HS-5 (cell line): Measurements from ENCODE around the gene ERC2.

Source experiments
- DNase-seq: peaks from one replicate; pipeline ENCODE4 v3.0.0-alpha.2; 2012; ENCODE audit warnings: low read depth

ERC2 gene

DNA sequence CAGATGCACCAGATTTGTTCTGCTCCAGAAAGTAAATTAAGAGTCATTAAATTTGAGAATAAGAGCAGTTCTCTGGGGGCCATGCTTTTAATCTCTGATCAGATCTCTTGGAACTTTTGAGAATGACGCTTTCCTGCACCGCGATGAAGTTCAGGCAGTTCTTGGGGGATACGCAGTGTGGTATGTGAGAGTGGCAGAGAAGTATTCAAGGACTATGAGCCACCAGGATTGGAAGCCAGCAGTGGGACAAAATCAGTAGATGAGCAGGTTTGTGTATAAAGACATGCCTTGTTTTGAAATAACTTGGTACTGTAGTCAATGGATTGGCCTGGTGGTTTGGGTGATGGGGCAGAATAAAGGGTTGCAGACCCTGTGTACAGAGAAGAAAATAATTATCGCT, 483.6 kb downstream of the ERC2 start:
- DNase-seq = no peak

DNA sequence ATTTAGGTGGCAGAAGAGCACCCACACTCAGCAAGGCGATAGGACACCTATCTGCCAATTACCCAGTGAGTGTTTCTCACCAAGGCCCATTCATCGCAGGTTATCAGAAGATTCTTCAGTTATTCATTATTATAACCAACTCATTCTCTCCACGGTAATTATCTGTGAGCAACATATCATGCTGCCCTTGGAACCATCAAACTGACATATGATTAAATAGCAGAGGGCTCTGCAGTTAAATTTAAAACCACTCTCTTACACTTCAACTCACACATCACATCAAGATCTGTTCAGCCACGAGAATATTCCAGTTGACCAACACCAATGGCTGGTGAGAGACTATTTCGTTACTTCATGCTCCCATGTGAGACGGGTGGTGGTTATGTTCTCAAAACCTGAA, 489.3 kb downstream of the ERC2 start:
- no peak for DNase-seq

DNA sequence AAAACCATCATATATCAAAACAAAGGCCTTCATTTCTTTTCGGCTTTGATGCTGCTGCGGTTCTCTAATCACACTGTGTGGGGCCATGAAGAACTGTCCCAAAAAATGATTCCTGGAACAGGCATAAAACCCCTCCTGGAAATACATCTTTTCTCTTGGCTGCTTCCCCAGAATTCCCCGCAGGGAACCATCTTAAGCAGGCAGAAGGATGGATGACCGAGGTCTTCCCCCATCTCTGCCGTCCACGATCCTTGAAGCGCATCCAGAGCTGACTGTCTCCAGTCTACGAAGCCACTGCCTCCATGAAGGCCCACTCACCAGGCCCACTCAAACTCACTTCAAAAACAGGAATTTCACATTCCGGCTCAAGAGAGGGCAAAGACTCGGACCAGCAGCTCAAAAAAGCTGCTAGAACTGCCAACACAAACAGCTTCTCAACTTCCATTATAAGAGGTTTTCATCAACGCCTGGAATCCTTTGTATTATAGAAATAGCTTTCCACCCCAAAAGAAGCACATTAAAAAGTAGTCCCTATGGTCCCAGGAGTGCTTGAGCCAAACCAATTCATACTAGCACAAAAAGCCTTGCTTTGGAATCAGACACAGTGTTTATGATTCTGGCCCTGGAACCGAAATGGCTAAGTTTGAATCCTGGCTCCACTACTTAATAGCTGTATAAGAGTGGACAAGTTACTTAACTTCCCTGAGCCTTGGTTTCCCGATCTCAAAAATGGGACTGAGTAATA, 493.7 kb downstream of the ERC2 start:
- no peak for DNase-seq

DNA sequence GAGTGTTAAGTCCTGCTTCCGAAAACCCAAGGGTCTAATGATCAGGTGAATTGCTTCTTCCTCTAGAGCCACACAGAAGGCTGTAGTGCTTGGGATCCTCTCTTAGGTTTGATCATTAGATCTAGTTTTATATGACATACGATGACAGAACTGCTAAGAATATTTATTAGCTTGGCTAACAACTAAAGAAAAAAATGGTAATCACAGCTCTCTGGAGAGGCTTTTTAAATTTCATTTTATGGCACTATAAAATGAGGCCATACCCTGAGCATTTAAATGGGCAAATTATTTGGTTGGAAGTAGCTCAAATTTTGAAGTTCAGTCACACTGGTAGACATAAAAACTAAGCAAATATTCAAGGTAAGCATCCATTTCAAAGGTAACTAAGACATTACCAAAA, 498.6 kb downstream of the ERC2 start:
- no peak for DNase-seq

DNA sequence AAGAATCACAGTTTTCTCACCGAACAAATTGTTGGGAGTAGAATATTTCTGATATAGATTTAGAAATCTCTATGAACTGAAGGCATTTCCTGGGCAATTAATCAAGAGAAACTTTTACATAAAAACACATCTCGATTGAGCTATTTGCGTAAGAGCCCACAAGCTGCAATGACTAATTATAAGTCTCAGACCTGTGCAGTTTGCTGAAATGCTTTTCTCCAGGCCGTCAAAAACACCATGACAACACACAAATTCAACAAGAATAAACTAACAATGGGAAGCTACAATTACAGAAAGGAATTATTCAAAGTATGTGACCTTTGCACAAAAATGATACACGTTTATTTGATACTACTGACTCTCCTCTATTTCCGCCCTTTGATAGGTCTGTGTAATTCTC, 499.9 kb downstream of the ERC2 start:
- DNase-seq = no peak

DNA sequence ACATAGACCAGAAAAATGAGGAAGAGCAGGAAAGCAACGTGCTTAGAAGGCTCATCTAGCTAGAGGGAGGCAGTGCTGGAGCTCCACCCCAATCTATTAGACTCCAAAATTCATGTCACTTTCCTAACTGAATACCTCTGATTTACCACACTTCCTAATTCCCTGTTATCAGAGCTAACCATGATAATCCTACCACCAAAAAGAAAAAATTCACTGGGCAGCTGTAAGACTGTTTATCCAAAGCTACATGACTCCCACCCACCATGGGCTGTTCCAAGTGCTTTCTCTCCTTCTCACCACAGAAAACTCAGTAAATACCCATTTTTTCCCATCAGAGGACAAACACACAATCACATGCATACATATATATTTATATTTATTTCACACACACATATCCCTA, 501.7 kb downstream of the ERC2 start:
- DNase-seq = no peak

DNA sequence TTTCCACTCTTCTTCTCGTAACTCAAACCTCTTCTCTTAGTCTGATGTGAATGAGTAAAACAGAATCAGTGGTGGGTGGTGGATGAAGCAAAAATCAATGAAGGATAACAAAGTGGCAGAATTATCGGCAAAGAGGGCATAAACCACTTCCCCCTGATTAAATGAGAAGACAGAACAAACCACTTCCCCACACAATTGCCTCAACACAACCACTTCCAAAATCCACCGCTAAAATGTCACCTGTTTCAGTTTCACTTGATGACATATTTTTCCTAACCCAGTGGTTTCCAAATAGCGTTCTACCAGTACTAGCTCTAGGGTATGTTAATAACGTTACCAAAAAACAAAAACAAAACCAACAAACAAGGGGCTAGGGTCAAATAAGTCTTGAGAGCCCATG, 502.5 kb downstream of the ERC2 start:
- DNase-seq = no peak

DNA sequence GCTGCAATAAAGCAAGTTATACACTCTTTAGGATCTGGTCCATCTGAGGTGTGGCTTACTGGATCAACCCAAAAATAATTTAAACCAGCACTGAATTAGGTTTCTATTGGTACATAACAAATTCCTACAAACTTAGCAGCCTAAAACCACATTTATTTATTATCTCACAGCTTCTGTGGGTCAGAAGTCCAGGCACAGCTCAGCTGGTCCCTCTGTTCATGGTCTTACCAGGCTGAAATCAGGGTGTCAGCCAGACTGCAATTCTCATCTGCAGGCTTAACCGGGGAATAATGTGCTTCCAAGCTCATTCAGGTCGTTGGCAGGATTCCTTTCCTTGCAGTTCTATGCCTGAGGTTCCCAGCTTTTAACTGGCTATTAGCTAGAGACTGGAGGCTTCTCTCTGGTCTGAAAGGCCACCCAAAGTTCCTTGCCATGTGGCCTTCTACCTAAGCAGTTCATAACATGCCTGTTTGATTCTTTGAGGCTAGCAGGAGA, 503.7 kb downstream of the ERC2 start:
- no peak for DNase-seq

DNA sequence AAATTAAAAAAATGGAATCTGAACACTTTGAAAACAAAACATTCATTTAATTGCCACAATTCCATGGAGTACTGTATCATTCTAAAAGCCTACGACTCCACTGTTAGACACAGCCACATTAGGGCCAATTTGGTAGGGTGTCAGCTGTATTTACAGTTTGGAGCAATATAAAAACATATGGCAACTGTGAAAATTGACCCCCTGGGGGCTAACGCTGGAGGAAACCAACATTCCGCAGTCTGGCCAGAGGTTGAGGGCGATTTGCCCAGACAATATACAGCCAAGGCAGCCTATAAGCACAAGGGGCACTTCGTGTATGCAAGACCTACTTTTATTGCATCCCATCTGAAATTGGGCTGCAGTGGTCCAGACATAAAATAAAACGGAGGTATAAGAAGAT, 504.7 kb downstream of the ERC2 start:
- no peak for DNase-seq

DNA sequence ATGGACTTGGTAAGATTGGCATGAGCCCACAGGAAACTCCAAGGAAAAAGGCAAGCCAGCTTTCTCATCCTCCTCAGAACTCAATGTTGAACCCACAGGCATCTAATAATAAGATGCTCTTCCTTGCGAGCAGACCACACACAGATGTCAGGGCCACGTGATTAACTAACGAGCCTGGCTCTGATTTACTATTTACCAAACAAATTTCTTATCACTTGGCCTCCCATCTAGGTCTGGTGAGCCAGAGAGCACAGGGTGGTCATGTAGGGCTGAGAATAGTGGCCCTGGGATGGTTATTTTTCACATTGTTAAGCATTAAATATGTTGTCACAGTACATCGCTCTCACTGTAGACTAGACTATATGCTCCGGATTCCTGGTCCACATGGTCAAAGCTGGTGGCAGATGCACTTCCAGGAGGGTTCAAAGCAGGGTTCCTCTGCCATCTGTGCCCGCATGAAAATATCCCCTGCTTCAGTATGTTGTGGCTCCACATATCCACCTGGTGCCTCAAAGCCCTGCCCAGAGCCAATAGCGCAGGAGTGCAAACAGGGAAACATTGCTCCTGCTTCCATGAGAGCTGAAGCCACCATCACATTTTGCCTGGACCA, 508.7 kb downstream of the ERC2 start:
- no peak for DNase-seq

DNA sequence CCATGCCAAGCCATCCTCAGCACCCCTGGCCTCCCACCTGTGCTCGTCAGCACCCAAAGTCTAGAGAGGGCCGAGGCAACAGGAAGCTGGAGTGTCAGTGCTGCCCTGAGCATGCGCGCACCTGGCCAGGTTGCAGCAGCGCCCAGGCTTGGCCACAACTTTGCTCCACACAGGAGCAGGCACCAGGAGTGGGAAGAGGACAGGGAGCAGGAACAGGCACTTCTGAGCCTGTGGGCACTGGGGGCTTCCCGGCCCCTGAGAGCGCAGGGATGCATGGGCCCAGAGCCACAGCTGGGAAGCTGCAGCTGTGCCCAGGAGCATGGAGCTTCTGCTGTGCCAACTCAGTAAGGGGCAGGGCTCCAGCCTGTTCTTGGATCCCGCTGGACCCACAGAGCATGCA, 509.7 kb downstream of the ERC2 start:
- DNase-seq = no peak

DNA sequence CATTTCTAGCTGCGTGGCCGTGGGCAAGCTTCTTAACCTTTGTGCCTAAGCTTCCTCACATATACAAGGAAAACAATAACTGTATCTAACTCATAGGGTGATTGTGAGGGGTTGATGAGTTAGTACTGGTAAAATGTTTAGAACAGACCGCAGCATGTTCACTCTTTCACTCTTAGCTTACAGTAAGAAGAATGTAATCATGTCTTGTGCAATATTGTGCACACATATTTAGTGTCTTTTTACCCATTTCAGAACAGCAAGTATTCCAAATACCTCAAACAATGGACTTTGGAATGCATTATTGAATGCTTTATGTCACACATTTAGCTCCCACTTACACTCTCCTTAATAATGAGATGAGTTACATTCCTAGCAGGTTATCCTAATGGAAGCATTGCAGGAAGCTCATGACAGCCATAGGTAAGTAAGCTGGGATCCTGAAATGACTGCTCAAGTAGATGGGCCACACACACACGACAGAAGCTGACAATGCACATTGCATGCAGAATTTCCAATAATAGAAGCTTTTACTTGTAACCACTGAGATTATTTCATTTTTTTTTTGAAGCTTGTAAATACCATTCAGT, 512.3 kb downstream of the ERC2 start:
- no peak for DNase-seq

DNA sequence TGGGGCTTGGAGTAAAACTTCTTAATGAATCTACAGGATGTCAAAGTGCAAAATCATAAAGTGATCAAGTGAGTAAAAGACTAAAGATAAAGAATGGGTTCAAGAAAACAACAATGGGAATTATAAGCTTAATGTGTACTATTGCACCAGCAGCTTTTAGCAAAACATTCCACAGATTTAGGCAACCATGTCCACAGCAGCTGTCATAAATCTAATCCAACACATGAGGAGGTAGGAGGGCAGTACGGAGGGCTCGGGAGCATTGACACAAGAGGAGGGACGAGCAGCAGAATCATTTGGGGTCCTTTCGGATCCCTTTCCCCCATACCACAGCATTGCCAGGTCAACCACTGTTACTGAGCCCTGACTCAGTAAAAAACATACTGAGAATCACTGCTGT, 516.9 kb downstream of the ERC2 start:
- DNase-seq = no peak

DNA sequence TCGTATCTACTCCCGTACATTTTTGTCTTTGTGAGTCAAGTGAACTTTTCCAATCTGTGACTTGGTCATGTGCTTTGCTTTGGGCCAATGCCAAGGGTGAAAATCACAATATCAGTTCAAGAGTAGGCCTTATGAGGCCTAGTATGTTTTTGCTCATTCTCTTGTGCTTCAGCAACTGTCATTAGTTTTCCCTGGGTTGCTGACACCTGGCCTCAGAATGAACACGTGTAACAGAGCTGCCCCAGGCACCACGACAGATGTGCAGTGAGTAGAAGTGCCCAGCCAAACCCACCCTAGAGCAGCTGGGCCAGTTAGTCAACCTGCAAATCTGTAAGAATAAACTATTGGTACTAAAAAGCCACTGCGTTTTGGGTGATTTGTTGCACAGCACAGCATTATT, 520.9 kb downstream of the ERC2 start:
- no peak for DNase-seq

DNA sequence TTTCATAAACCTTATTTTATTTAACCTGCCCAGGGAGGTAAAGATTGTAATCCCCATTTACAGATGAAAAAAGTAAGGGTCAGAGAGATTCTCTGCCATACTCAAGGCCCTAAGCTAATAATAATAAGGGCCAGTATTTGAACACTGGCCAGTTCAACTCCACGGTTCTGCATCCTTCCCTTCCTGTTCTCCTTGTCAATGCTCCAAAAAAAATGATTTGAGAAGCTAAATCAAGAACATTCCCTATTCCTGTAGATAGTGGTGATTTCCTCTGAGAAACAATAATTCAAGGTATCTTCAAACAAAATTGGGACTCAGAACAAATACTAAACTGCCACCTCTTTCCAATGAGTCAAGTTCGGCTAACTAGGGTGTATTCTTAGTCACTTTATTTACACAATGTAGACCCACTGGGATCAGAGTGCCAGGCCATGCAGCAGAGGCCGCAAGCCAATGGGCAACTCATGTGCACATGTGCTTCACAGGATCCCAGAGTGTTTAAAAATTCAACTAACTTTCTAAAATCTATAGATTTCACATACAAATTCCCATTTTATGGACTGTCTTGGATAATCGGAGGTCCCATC, 521.6 kb downstream of the ERC2 start:
- no peak for DNase-seq

DNA sequence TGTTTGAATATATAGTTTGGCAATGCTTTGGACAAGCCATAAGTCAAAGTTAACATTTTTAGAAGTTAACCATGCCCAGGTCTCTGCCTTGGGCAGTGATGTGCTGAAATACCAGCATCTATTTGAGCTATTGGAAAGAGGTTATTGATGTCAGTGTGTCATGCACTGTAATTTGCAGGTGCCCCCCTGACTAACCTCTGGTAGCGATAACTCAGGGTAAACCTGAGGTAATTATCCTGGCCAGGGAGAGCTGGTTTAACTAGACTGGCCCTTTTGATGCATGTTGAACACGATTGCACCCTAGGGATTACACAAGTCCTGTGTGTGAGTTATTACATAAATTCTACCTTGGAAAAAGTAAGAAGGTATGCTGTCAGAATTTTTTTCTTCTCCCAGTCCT, 525.4 kb downstream of the ERC2 start:
- no peak for DNase-seq

DNA sequence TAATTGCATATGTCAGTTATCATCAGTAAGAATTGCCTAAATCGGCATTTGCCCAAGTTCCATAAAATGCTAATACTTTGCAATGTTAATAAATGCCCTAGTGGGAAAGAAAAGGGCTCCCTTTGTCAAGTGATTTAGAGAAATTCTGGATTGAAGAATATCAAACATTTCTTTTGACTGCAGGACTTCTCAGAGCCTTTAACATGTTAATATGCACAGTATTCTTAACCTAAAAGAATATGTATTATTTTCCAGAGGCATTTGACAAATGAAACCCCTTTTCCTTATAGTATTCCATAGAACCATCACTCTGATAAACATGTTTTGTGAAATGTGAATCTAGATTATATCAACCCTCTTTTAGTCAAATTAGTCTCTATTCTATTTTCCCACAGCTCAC, 529.0 kb downstream of the ERC2 start:
- no peak for DNase-seq

DNA sequence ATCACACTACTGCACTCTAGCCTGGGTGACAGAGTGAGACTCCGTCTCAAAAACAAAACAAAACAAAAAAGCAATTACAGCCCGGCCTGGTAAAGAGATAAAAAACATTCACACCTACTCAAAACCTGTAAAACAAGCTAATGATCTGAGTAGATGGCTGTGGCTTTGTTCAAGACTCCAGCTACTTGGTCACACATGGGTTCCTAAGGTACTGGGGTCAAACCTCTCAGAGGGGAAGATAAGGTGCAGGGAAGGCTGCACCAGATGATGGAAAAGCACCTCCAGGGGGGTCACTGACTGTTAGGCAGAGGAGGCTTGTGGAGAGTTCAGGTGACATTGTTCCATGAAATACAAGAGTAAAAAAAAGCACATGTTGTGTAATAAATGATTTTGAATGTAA, 531.0 kb downstream of the ERC2 start:
- no peak for DNase-seq

DNA sequence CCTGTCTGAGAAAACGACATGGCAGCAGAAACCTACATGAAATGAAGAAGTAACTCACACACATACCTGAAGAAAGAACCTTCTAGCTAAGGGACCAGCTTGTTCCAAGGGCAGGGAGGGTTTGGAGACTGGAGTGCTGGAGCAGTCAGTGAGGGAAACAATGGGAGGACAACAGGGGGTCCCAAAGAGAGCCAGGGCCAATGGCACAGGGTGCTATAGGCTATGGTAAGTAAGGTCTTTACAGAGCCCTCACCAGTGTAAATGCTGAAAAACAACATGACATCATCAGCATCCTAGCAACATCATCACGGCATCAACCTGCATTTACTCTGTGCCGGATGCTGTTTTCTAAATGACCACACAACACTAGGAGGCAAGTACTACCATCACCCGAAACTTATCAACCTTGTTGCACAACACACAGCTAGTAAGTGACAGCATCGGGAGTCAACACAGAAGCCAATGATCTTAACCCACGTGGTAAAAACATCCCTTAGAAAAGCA, 531.7 kb downstream of the ERC2 start:
- no peak for DNase-seq

DNA sequence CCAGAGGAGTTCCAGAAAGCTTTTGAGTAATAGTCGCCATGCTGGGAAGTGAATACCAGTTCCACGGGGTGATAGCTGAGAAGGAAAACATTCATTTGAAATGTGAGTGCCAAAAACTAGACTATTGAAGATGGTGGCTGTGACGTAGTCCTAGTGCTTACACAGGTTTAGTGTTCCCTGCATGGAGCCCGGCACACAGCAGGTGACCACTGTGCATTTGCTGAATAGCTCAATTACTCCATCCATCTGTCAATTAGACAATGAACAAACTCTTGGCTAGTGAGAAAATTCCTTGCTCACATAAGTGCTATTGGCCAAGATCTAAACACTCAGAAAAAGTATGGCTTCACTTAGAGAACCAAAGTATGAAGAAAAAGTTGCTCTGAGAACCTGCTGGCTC, 533.0 kb downstream of the ERC2 start:
- DNase-seq = no peak

DNA sequence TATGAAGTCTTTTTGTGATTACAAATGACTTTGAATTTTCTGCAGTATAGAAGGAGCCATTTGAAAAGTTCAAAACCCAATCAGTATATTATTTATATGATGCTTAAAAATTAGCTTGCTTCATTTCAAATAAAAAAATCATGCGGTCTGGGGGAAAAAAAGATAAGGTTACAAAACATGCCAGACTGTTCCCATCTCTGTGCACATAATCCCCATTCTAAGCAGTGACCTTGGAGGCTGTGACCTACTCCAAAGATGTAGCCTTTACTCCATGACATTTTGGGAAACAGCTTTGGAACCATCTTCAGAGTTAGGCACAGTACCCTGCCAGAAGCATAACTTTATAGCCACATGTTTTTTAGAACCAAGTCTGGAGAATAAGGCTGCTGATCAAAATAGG, 533.5 kb downstream of the ERC2 start:
- DNase-seq = no peak

DNA sequence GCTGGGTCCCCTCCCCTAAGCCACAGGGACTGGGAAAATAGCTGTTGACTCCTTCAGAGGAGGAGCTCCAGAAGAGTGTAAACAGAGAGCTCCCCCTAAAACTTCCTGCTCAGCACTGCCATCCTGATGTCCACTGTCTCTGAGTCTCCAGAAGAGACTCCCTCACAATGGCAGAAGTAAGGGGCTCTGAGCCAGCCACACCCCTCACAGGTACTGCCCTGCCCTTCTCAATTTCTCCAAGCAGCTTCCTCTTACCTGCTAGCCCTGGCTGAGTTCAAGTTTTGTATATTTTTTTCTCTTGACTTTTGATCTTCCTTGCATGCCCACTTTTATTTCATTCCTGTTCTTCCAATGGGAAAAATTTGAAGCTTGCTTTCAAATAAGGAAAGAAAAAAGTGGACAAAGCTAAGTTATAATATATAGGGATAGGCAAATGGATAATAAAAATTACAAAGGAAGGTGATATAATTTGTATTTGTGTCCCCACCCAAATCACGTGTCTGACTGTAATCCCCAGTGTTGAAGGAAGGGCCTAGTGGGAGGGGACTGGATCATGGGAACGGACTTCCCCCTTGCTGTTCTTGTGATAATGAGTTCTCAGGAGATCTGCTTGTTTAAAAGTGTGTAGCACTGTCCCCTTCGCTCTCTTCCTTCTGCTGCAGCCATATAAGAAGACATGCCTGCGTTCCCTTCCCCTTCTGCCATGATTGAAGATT, 539.0 kb downstream of the ERC2 start:
- no peak for DNase-seq
